ENCODE measurements around the gene UQCR11.

Gene UQCR11

DNA sequence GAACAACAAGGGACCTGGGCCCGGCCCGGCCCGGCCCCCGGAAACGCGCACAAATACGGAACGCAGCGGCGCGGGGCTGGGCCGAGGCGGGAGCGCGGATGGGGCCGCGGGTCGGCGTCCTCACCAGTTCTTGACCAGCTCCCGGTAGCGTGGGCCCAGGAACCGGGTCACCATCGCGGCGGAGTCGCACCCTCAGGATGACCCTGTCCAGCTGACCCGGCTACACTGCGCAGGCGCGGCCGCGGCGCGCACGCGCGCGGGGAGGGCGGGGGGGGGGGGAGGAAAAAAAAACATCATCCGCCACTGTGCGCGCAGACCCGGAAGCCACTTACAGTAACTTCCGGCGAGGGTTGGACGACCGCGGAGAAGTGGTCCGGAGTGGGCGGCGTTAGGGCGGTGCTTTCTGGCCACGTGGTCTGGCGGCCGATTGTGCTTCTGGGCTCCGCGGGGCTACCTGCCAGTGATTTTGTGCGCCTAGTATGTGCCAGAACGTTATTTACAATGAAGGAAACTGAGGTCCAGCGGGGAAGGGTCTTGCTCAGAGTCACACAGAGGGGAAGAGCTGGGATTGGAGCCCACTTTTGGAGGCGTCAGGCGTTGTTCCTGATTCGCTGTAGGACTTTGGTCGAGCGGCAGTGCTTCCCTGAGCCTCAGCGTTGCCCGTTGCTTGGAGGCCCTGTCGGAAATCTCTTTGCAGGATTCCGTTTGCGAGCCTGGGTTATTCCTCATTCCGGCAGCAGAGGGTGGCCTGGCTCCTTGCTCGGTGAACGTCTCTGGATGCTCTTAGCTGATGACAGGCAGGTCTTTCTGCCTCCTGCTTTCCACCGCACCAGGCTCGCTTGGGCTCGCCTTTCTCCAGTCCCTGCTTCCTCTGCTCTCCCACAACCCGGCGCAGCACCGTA, at the start of gene UQCR11:
TSS of gene UQCR11 (minus strand) at position 227 of the 902 bp plus-strand sequence. CDS start at position 174, 53 bp downstream.
- ATAC-seq (ENCODE audit: low read depth) = peak; percentile 86
- TF ChIP-seq CTCF (IDR thresholded peaks at IDR 0.05; ENCODE audit: poor library complexity, severe bottlenecking) = peak; percentile 53

GRCh38 chr19:1654178-1654792, 49.0 kb upstream of the UQCR11 start:
- Histone ChIP-seq H3K4me1 (ENCODE audit: insufficient read depth, poor library complexity, severe bottlenecking) (no peaks in the 10 kb centered on the region), H3K27me3 (ENCODE audit: insufficient read depth, poor library complexity, severe bottlenecking) (no peaks in the 10 kb centered on the region), H3K36me3 (ENCODE audit: low read depth) (peaks cover 10% of the 10 kb centered on the region), H3K9me3 (ENCODE audit: severe bottlenecking) (no peaks in the 10 kb centered on the region), H3K4me3 (ENCODE audit: severe bottlenecking) (no peak overlapping the region), H3K27ac (ENCODE audit: poor library complexity, severe bottlenecking) (no peak overlapping the region)
- DNase-seq (ENCODE audit: low spot score) = peak; percentile 35
- ATAC-seq (ENCODE audit: low read depth) = no peak
- no peak for TF ChIP-seq CTCF (IDR thresholded peaks at IDR 0.05; ENCODE audit: poor library complexity, severe bottlenecking)

More for the DNA sequence above, at the start of gene UQCR11:
- H3K4me1 ChIP-seq (ENCODE audit: insufficient read depth, poor library complexity, severe bottlenecking) = no peaks in the 10 kb centered on the region
- peaks cover 25% of the 10 kb centered on the region for H3K36me3 ChIP-seq (ENCODE audit: low read depth)
- peak within 1 kb of the TSS; percentile 94 for H3K4me3 ChIP-seq (ENCODE audit: severe bottlenecking)
- H3K27ac ChIP-seq (ENCODE audit: poor library complexity, severe bottlenecking) = peak within 1 kb of the TSS; percentile 65
- no peaks in the 10 kb centered on the region for H3K9me3 ChIP-seq (ENCODE audit: severe bottlenecking)
- H3K27me3 ChIP-seq (ENCODE audit: insufficient read depth, poor library complexity, severe bottlenecking) = no peaks in the 10 kb centered on the region
- DNase-seq (ENCODE audit: low spot score) = peak; percentile 94

- H3K36me3 ChIP-seq (ENCODE audit: low read depth) = peaks cover 19% of the 10 kb centered on the region
- no peak for ATAC-seq (ENCODE audit: low read depth)
- H3K9me3 ChIP-seq (ENCODE audit: severe bottlenecking) = no peaks in the 10 kb centered on the region
- no peaks in the 10 kb centered on the region for H3K4me1 ChIP-seq (ENCODE audit: insufficient read depth, poor library complexity, severe bottlenecking)
- H3K27me3 ChIP-seq (ENCODE audit: insufficient read depth, poor library complexity, severe bottlenecking) = no peaks in the 10 kb centered on the region
- H3K4me3 ChIP-seq (ENCODE audit: severe bottlenecking) = peak overlapping the region; percentile 52
- no peak for TF ChIP-seq CTCF (IDR thresholded peaks at IDR 0.05; ENCODE audit: poor library complexity, severe bottlenecking)
- no peak for DNase-seq (ENCODE audit: low spot score)
- peak overlapping the region; percentile 66 for H3K27ac ChIP-seq (ENCODE audit: poor library complexity, severe bottlenecking)
Measured at GRCh38 chr19:1653300-1653628, 48.0 kb upstream of the UQCR11 start.

GRCh38 chr19:1652471-1653299, 47.4 kb upstream of the UQCR11 start, which contains the start of gene TCF3:
TCF3 (minus strand) TSS chr19:1652615; CDS start chr19:1650248, 2,367 bp downstream.
- Histone ChIP-seq H3K4me3 (ENCODE audit: severe bottlenecking) (peak within 1 kb of the TSS; percentile 96), H3K27ac (ENCODE audit: poor library complexity, severe bottlenecking) (peak within 1 kb of the TSS; percentile 66), H3K36me3 (ENCODE audit: low read depth) (peaks cover 19% of the 10 kb centered on the region), H3K4me1 (ENCODE audit: insufficient read depth, poor library complexity, severe bottlenecking) (no peaks in the 10 kb centered on the region), H3K27me3 (ENCODE audit: insufficient read depth, poor library complexity, severe bottlenecking) (no peaks in the 10 kb centered on the region), H3K9me3 (ENCODE audit: severe bottlenecking) (no peaks in the 10 kb centered on the region)
- TF ChIP-seq CTCF (IDR thresholded peaks at IDR 0.05; ENCODE audit: poor library complexity, severe bottlenecking) = no peak
- ATAC-seq (ENCODE audit: low read depth) (peak; percentile 91), DNase-seq (ENCODE audit: low spot score) (peak; percentile 96)
